Endothelial cell of umbilical vein (primary cell): Measurements from ENCODE around the gene TUBGCP4. TPM values are rescaled to one million over a fixed set of nuclear protein-coding genes. Genes with fewer than 3 reads are reported as not detected.

Experiments used
- BruUV-seq: library from RNA; stranded (reverse); fragments of 400-500 nt; replicated peaks from 2 replicates; lab custom pipeline; 2021; lab: Mats Ljungman, UMichigan
- CTCF ChIA-PET: fragments of 300-600, 350-600 bp; sonication (Branson Sonifier 250); formaldehyde crosslinking; loops from one replicate; lab custom pipeline; 2021; ENCODE audit warnings: antibody characterized with exemption, inconsistent platforms; lab: Charles Lee
- POLR2A ChIA-PET: fragments of 300-600, 350-600 bp; sonication (Branson Sonifier 250); formaldehyde crosslinking; loops from one replicate; lab custom pipeline; 2021; ENCODE audit warnings: antibody characterized with exemption, inconsistent platforms; lab: Charles Lee
- DNase-seq: peaks from one replicate; pipeline ENCODE4 v3.0.0-alpha.2; 2011; ENCODE audit warnings: low read depth, low spot score
- FAIRE-seq: peaks from 2 replicates; lab custom pipeline; 2011; peaks lifted over from hg19 to GRCh38; lab: Jason Lieb, UNC
- H2AFZ ChIP-seq: 2 replicates; pipeline ENCODE4 v1.6.0; 2012; ENCODE audit warnings: low read depth, low read length, control low read depth, inconsistent platforms
- H3K27ac ChIP-seq: 2 replicates; pipeline ENCODE4 v1.5.1; 2011; ENCODE audit warnings: low read depth, mild to moderate bottlenecking, control low read depth, low read length, moderate library complexity; ENCODE audit not compliant: insufficient read depth
- H3K27me3 ChIP-seq, 2 experiments: 2 replicates each; pipeline versions ENCODE4 v1.6.0 to v1.6.1; 2011; ENCODE audit warnings: low read length in 2 of 2, mixed read lengths in 1 of 2; ENCODE audit not compliant: control insufficient read depth in 2 of 2, insufficient read depth in 2 of 2
- H3K36me3 ChIP-seq, 2 experiments: 2 replicates in 1 of 2; 3 replicates in 1 of 2; pipeline ENCODE4 v1.5.1; 2011; ENCODE audit warnings: low read length in 2 of 2, mild to moderate bottlenecking in 1 of 2, moderate library complexity in 1 of 2; ENCODE audit not compliant: control insufficient read depth in 2 of 2, insufficient read depth in 2 of 2; ENCODE audit errors: extremely low read depth in 1 of 2
- H3K4me1 ChIP-seq: 3 replicates; pipeline ENCODE4 v1.5.1; 2011; ENCODE audit warnings: mild to moderate bottlenecking, low read length; ENCODE audit not compliant: control insufficient read depth, insufficient read depth; ENCODE audit errors: extremely low read depth
- H3K4me2 ChIP-seq: 2 replicates; pipeline ENCODE4 v1.6.1; 2011; ENCODE audit warnings: low read length, control low read depth, mixed read lengths; ENCODE audit not compliant: insufficient read depth
- H3K4me3 ChIP-seq, 3 experiments: fragments of 200-600 bp in 1 of 3; sonication (generic), shearing (Covaris generic) in 1 of 3; replicated peaks in 1 of 3; 2 replicates each; pipeline ENCODE4 v1.5.1; 2011 to 2016; ENCODE audit warnings: control low read depth in 3 of 3, low read length in 3 of 3, mild to moderate bottlenecking in 2 of 3, inconsistent platforms in 1 of 3, low read depth in 1 of 3, moderate library complexity in 1 of 3; ENCODE audit not compliant: insufficient read depth in 1 of 3
- H3K79me2 ChIP-seq: 2 replicates; pipeline ENCODE4 v1.6.0; 2012; ENCODE audit warnings: low read length, inconsistent platforms; ENCODE audit not compliant: control insufficient read depth, insufficient read depth
- H3K9ac ChIP-seq: replicated peaks from 2 replicates; pipeline ENCODE3; 2011; ENCODE audit warnings: low read length, control low read depth; ENCODE audit not compliant: insufficient read depth; ENCODE audit errors: extremely low read depth
- H3K9me1 ChIP-seq: replicated peaks from 3 replicates; pipeline ENCODE4 v1.6.0; 2011; ENCODE audit warnings: mild to moderate bottlenecking, low read length; ENCODE audit not compliant: control insufficient read depth, insufficient read depth; ENCODE audit errors: extremely low read depth
- H3K9me3 ChIP-seq: replicated peaks from 2 replicates; pipeline ENCODE4 v1.5.1; 2012; ENCODE audit warnings: low read length, inconsistent platforms; ENCODE audit not compliant: control insufficient read depth, insufficient read depth
- H4K20me1 ChIP-seq: replicated peaks from 2 replicates; pipeline ENCODE3; 2011; ENCODE audit warnings: mild to moderate bottlenecking, low read length; ENCODE audit not compliant: control insufficient read depth, insufficient read depth; ENCODE audit errors: extremely low read depth
- CTCF ChIP-seq, 2 donors: IDR thresholded peaks; 1 replicate in 1 of 2; 2 replicates in 1 of 2; pipeline ENCODE4 v1.5.1; 2011; ENCODE audit warnings: low read length in 2 of 2, mild to moderate bottlenecking in 2 of 2, moderate library complexity in 2 of 2, control low read depth in 1 of 2, inconsistent platforms in 1 of 2, low read depth in 1 of 2; ENCODE audit not compliant: insufficient read depth in 1 of 2; ENCODE audit errors: extremely low read depth in 1 of 2
- EZH2 ChIP-seq: IDR thresholded peaks from 2 replicates; pipeline ENCODE4 v1.6.1; 2012; ENCODE audit warnings: borderline replicate concordance, low read depth, mild to moderate bottlenecking, moderate library complexity, low read length, inconsistent platforms; ENCODE audit not compliant: severe bottlenecking
- GATA2 ChIP-seq: IDR thresholded peaks from 2 replicates; pipeline ENCODE4 v1.7.0; 2011; ENCODE audit warnings: low read depth, mild to moderate bottlenecking, moderate library complexity, mixed read lengths, low read length; ENCODE audit not compliant: insufficient read length, insufficient read depth
- MAX ChIP-seq: IDR thresholded peaks from 2 replicates; pipeline ENCODE4 v1.6.1; 2011; ENCODE audit not compliant: insufficient read depth, insufficient read length
- MYC ChIP-seq: IDR thresholded peaks from one replicate; pipeline ENCODE4 v1.6.1; 2011; ENCODE audit warnings: mild to moderate bottlenecking, low read depth, low read length
- POLR2AphosphoS5 ChIP-seq: IDR thresholded peaks from 2 replicates; pipeline ENCODE4 v1.6.1; 2012; ENCODE audit warnings: low read depth, mild to moderate bottlenecking, control low read depth, low read length, moderate library complexity; ENCODE audit not compliant: insufficient read depth
- dilution Hi-C: fragments of 300-500 bp; cut with MboI; formaldehyde crosslinking; loops from one replicate; pipeline ENCODE4 v1.15.0; 2019; ENCODE audit warnings: low sequenced_read_pairs; ENCODE audit not compliant: extremely low pct_ligation_motif_present
- intact Hi-C: fragments of 100-400 bp; cut with micrococcal nuclease; formaldehyde crosslinking; loops from one replicate; pipeline ENCODE4 v1.10.0; 2022
- polyA plus RNA-seq, 4 experiments: library from polyadenylated mRNA; depleted of rRNA in 3 of 4; stranded (reverse) in 3 of 4; unstranded in 1 of 4; fragments of >200 nt; gene quantifications; 2 replicates each; pipeline versions ENCODE4 v1.2.1 to v1.2.3, GENCODE V29; 2011 to 2012; ENCODE audit warnings: missing spikeins in 1 of 4
- total RNA-seq: library from RNA; stranded (reverse); gene quantifications from 2 replicates; pipeline ENCODE4 v1.2.3, GENCODE V29; 2021

TUBGCP4 gene
- total and polyA plus RNA-seq, 2 donors (not counting 3 experiments of a cell fraction or from before 2014, with no cell fraction given): 6.5 to 19.4 TPM

- no peaks in the 10 kb centered on the region for H3K9me3 ChIP-seq
- H4K20me1 ChIP-seq: no peaks in the 10 kb centered on the region
- no peak overlapping the region for H3K4me3 ChIP-seq
- H2AFZ ChIP-seq: no peak overlapping the region
- H3K79me2 ChIP-seq: no peaks in the 10 kb centered on the region
- FAIRE-seq (no peak), DNase-seq (no peak)
- BruUV-seq: no TSS peak
- no peak for TF ChIP-seq POLR2AphosphoS5
- no peak for TF ChIP-seq EZH2
- TF ChIP-seq MYC: no peak
- H3K27me3 ChIP-seq: no peaks in the 10 kb centered on the region
- peaks cover 28 to 29% of the 10 kb centered on the region in 2 experiments for H3K36me3 ChIP-seq
- dilution Hi-C loops: no loop called here
- no peak overlapping the region for H3K27ac ChIP-seq
- ChIA-PET CTCF (interaction anchor here (1.1 kb wide), 1 partner anchor 28 kb away, joined by 3 read pairs; no protein-coding TSS in a partner anchor), POLR2A (no interaction called here)
- no peak overlapping the region for H3K4me2 ChIP-seq
- no peak overlapping the region for H3K9ac ChIP-seq
- intact Hi-C loops: no loop called here
- no peaks in the 10 kb centered on the region for H3K4me1 ChIP-seq
- no peaks in the 10 kb centered on the region for H3K9me1 ChIP-seq
Measured at GRCh38 chr15:43404130-43404529, 33.2 kb downstream of the TUBGCP4 start.

GRCh38 chr15:43406189-43406588 lies 35.3 kb downstream of the TUBGCP4 start:
- CTCF ChIA-PET: interaction anchor here (1.2 kb wide), 1 partner anchor 9 kb away, joined by 3 read pairs; no protein-coding TSS in a partner anchor
- no peaks in the 10 kb centered on the region for H3K27me3 ChIP-seq
- no peaks in the 10 kb centered on the region for H3K79me2 ChIP-seq
- no peak overlapping the region for H2AFZ ChIP-seq
- no peaks in the 10 kb centered on the region for H3K4me1 ChIP-seq
- no peaks in the 10 kb centered on the region for H4K20me1 ChIP-seq
- no peak overlapping the region for H3K4me3 ChIP-seq
- dilution Hi-C loops (no loop called here), intact Hi-C loops (no loop called here)
- peaks cover 27 to 29% of the 10 kb centered on the region in 2 experiments for H3K36me3 ChIP-seq
- TF ChIP-seq POLR2AphosphoS5 (no peak), MAX (no peak), CTCF (IDR thresholded peaks at IDR 0.05; ENCODE audit: extremely low read depth in 1 of 2, insufficient read depth in 1 of 2, low read depth in 1 of 2, low read length in 2 of 2) (no peak), GATA2 (no peak), EZH2 (no peak)
- no peaks in the 10 kb centered on the region for H3K9me1 ChIP-seq
- H3K9ac ChIP-seq: no peak overlapping the region
- H3K4me2 ChIP-seq: no peak overlapping the region
- FAIRE-seq (no peak), DNase-seq (no peak)
- H3K27ac ChIP-seq: no peak overlapping the region
- BruUV-seq: no TSS peak
- H3K9me3 ChIP-seq: no peaks in the 10 kb centered on the region
- POLR2A ChIA-PET: no interaction called here
